ENCODE results near the gene TBL1X. TPM values are rescaled to one million over a fixed set of nuclear protein-coding genes. Genes with fewer than 3 reads are reported as not detected.

Gene TBL1X
- total RNA-seq, 4 donors from 2014 or later: 14.8 to 31.7 (median 16.8) TPM

DNA sequence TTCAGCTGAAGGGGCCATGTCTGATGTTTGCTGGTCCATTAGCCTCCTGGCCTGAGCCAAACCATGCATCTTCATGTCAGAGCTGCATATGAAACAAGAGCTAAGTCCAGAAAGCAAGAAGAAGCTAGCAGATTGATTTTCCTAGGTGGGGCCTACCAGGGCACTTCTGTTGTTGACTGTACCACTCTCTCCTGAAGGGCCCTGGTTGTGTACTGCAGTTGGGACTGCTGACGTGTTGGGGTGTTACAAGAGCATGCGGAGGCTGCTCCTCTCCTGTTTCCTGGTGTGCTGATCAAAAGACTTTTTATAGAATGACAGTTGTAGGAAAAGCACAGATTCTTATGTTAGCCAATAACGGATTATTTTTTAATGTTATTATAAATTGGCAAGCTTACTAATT is 145.1 kb downstream of the TBL1X start:
- 87 to 90% methylated on average over 3 of the region's 3 CpGs for WGBS, 2 donors
- no peak for DNase-seq (ENCODE audit: low spot score in 2 of 2)
- TF ChIP-seq POLR2A (IDR thresholded peaks at IDR 0.05) (no peak), CTCF (IDR thresholded peaks at IDR 0.05) (no peak)
- intact Hi-C loops (cut with DNase I; ENCODE audit: low total_unique reads): no loop called here
- H3K4me3 ChIP-seq (ENCODE audit: low read depth, poor library complexity, severe bottlenecking): no peak overlapping the region

- TF ChIP-seq POLR2A (IDR thresholded peaks at IDR 0.05) (no peak), CTCF (IDR thresholded peaks at IDR 0.05) (no peak)
- H3K4me3 ChIP-seq (ENCODE audit: low read depth, poor library complexity, severe bottlenecking): no peak overlapping the region
- 60 to 63% methylated on average over 5 of the region's 5 CpGs for WGBS, 2 donors
- intact Hi-C loops (cut with DNase I; ENCODE audit: low total_unique reads): no loop called here
- peak in 1 of 2 donors; percentile 17 for DNase-seq (ENCODE audit: low spot score in 2 of 2)
Measured at GRCh38 chrX:9610771-9611392, 146.0 kb downstream of the TBL1X start.

GRCh38 chrX:9611436-9612145 is 146.7 kb downstream of the TBL1X start:
- TF ChIP-seq CTCF (IDR thresholded peaks at IDR 0.05) (no peak), POLR2A (IDR thresholded peaks at IDR 0.05) (no peak)
- intact Hi-C loops (cut with DNase I; ENCODE audit: low total_unique reads): no loop called here
- no peak overlapping the region for H3K4me3 ChIP-seq (ENCODE audit: low read depth, poor library complexity, severe bottlenecking)
- no peak for DNase-seq (ENCODE audit: low spot score in 2 of 2)
- WGBS, 2 donors: 81 to 86% methylated on average over 14 to 16 of the region's 16 CpGs

DNA sequence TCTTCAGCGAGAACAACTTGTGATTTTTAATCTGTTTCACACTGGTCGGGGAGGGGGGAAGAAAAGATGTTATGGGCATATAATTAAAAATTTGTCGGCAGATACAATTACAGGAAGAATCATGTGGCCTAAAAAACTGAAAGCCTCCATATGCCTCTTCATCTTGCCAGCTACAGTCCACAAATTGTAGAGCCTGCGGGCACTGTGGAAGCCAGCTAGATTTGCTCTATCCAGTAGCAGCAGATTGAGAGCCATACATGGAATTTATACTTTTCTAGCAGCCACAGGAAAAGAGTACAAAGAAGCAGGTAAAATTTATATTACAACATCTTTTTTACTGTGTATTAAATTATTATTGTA is 147.3 kb downstream of the TBL1X start:
- 68 to 77% methylated on average over 4 of the region's 4 CpGs for WGBS, 2 donors
- H3K4me3 ChIP-seq (ENCODE audit: low read depth, poor library complexity, severe bottlenecking): no peak overlapping the region
- intact Hi-C loops (cut with DNase I; ENCODE audit: low total_unique reads): no loop called here
- DNase-seq (ENCODE audit: low spot score in 2 of 2): no peak
- no peak for TF ChIP-seq POLR2A (IDR thresholded peaks at IDR 0.05)

DNA sequence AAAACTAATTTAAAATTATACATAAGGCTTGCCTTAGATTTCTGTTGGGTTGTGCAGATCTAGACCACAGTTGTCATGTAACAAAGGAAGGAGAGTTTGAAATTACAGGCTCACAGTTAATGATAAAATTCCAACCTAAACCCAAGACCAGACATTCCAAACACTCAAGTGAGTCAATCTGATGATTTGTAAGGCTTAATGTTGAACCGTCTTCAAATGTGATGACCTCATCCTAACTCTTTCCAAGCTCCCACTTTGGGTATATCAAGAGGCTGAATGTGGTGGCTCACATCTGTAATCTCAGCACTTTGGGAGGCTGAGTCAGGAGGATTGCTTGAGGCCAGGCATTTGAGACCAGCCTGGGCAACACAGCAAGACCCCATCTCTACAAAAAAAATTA is 149.2 kb downstream of the TBL1X start:
- DNase-seq (ENCODE audit: low spot score in 2 of 2): no peak
- no peak overlapping the region for H3K4me3 ChIP-seq (ENCODE audit: low read depth, poor library complexity, severe bottlenecking)
- 50 to 85% methylated on average over 1 of the region's 1 CpG for WGBS, 2 donors
- TF ChIP-seq POLR2A (IDR thresholded peaks at IDR 0.05) (no peak), CTCF (IDR thresholded peaks at IDR 0.05) (no peak)
- intact Hi-C loops (cut with DNase I; ENCODE audit: low total_unique reads): no loop called here

DNA sequence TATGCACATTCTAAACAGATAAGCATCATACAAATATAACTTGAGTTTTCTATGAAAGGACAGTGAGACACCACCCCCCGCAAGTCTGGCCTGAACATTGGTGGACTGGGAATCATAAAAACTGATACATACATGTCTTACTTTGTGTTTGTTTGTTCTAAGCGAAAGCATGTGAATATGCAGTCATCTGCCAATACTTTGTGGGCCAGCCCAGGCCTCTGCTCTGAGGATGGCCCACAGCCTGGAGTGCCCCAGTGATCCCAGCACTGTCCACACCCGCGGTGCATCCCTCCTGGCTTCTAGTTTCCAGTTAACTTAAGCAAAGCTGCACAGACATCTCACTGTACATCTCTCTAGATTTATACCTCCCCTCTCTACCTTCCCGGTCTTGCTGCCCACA is 154.3 kb downstream of the TBL1X start:
- DNase-seq (ENCODE audit: low spot score in 2 of 2): no peak
- WGBS, 2 donors: 91 to 92% methylated on average over 5 of the region's 5 CpGs
- no peak for TF ChIP-seq POLR2A (IDR thresholded peaks at IDR 0.05)
- no peak for TF ChIP-seq CTCF (IDR thresholded peaks at IDR 0.05)
- no peak overlapping the region for H3K4me3 ChIP-seq (ENCODE audit: low read depth, poor library complexity, severe bottlenecking)
- intact Hi-C loops (cut with DNase I; ENCODE audit: low total_unique reads): no loop called here
